CD14-positive monocyte (primary cell): ENCODE measurements around the gene ACTL8. TPM values are rescaled to one million over a fixed set of nuclear protein-coding genes. Genes with fewer than 3 reads are reported as not detected.

Source experiments
- DNase-seq, 3 donors: peaks; one replicate each; pipeline ENCODE4 v3.0.0-alpha.2; 2011 to 2022
- H2AFZ ChIP-seq: 2 replicates; pipeline ENCODE4 v1.6.0; 2012; ENCODE audit warnings: mild to moderate bottlenecking, low read depth, low read length, inconsistent platforms; ENCODE audit not compliant: insufficient read depth, poor library complexity, severe bottlenecking
- H3K27ac ChIP-seq, 2 donors: 1 replicate in 1 of 2; 2 replicates in 1 of 2; pipeline ENCODE4 v1.5.1; 2012 to 2013; ENCODE audit warnings: low read length in 2 of 2, control low read depth in 1 of 2, inconsistent platforms in 1 of 2, low read depth in 1 of 2, mild to moderate bottlenecking in 1 of 2
- H3K27me3 ChIP-seq, 2 donors: one replicate each; pipeline versions ENCODE4 v1.6.0 to v1.6.1; 2011 to 2013; ENCODE audit warnings: low read length in 2 of 2; ENCODE audit not compliant: control insufficient read depth in 2 of 2, insufficient read depth in 2 of 2
- H3K36me3 ChIP-seq, 2 donors: replicated peaks in 1 of 2; 1 replicate in 1 of 2; 2 replicates in 1 of 2; pipeline versions ENCODE4 v1.5.1 to v1.6.1; 2012 to 2013; ENCODE audit warnings: low read length in 2 of 2, control low read depth in 1 of 2, inconsistent platforms in 1 of 2, mild to moderate bottlenecking in 1 of 2; ENCODE audit not compliant: insufficient read depth in 2 of 2, control insufficient read depth in 1 of 2
- H3K4me1 ChIP-seq, 2 donors: 1 replicate in 1 of 2; 2 replicates in 1 of 2; pipeline versions ENCODE4 v1.5.1 to v1.6.1; 2012 to 2013; ENCODE audit warnings: low read length in 2 of 2, control low read depth in 1 of 2, inconsistent platforms in 1 of 2, mild to moderate bottlenecking in 1 of 2, moderate library complexity in 1 of 2; ENCODE audit not compliant: insufficient read depth in 2 of 2, control insufficient read depth in 1 of 2
- H3K4me2 ChIP-seq: replicated peaks from 2 replicates; pipeline ENCODE3; 2012; ENCODE audit warnings: low read length, moderate library complexity, mild to moderate bottlenecking; ENCODE audit not compliant: poor library complexity, severe bottlenecking; ENCODE audit errors: extremely low read depth
- H3K4me3 ChIP-seq, 3 experiments: fragments of 200-600 bp in 1 of 3; sonication (generic) in 1 of 3; replicated peaks in 1 of 3; 1 replicate in 2 of 3; 2 replicates in 1 of 3; pipeline ENCODE4 v1.5.1; 2011 to 2013; ENCODE audit warnings: low read length in 3 of 3, mild to moderate bottlenecking in 3 of 3, control low read depth in 2 of 3, low read depth in 2 of 3, inconsistent platforms in 1 of 3, moderate library complexity in 1 of 3
- H3K79me2 ChIP-seq: 2 replicates; pipeline ENCODE4 v1.6.0; 2012; ENCODE audit warnings: mild to moderate bottlenecking, control low read depth, inconsistent platforms, low read length, moderate library complexity; ENCODE audit not compliant: insufficient read depth
- H3K9ac ChIP-seq: 2 replicates; pipeline ENCODE4 v1.6.0; 2017; ENCODE audit warnings: low read length, mild to moderate bottlenecking; ENCODE audit not compliant: insufficient read depth, poor library complexity, severe bottlenecking
- H3K9me3 ChIP-seq, 2 donors: replicated peaks in 1 of 2; 1 replicate in 1 of 2; 2 replicates in 1 of 2; pipeline versions ENCODE4 v1.5.1 to v1.6.1; 2012 to 2013; ENCODE audit warnings: low read length in 2 of 2, control low read depth in 1 of 2; ENCODE audit not compliant: control insufficient read depth in 1 of 2, insufficient read depth in 1 of 2
- H4K20me1 ChIP-seq: 2 replicates; pipeline ENCODE4 v1.6.0; 2012; ENCODE audit warnings: mild to moderate bottlenecking, low read length, control low read depth, moderate library complexity; ENCODE audit not compliant: insufficient read depth
- H3K27ac Mint-ChIP-seq, 7 donors: one replicate each; pipeline ENCODE4 v1.8.0; 2020; ENCODE audit warnings: mild to moderate bottlenecking in 7 of 7, mixed read lengths in 7 of 7, moderate library complexity in 6 of 7, inconsistent platforms in 2 of 7
- H3K27me3 Mint-ChIP-seq, 3 donors: one replicate each; pipeline ENCODE4 v1.8.0; 2021 to 2022; ENCODE audit warnings: low read depth in 3 of 3, mild to moderate bottlenecking in 3 of 3, mixed read lengths in 3 of 3, moderate library complexity in 3 of 3, inconsistent platforms in 1 of 3
- H3K36me3 Mint-ChIP-seq, 2 donors: one replicate each; pipeline ENCODE4 v1.8.0; 2020; ENCODE audit warnings: mixed read lengths in 2 of 2, inconsistent platforms in 1 of 2, mild to moderate bottlenecking in 1 of 2
- H3K4me1 Mint-ChIP-seq: one replicate; pipeline ENCODE4 v1.8.0; 2020; ENCODE audit warnings: mild to moderate bottlenecking, mixed read lengths
- H3K4me3 Mint-ChIP-seq, 2 donors: one replicate each; pipeline ENCODE4 v1.8.0; 2020; ENCODE audit warnings: mild to moderate bottlenecking in 2 of 2, mixed read lengths in 2 of 2, moderate library complexity in 1 of 2
- H3K9me3 Mint-ChIP-seq, 7 donors: one replicate each; pipeline ENCODE4 v1.8.0; 2020 to 2022; ENCODE audit warnings: mixed read lengths in 7 of 7, mild to moderate bottlenecking in 6 of 7, moderate library complexity in 6 of 7, inconsistent platforms in 2 of 7
- CTCF ChIP-seq: fragments of 200-600 bp; IDR thresholded peaks from one replicate; pipeline ENCODE4 v1.8.0; 2022; ENCODE audit warnings: antibody characterized with exemption, mild to moderate bottlenecking
- WGBS: methylation state at CpG from one replicate; pipeline ENCODE4 v1.1.5; 2013; ENCODE audit warnings: missing lambda C conversion rate; ENCODE audit not compliant: insufficient coverage; 5-methylcytosine and 5-hydroxymethylcytosine counted together
- intact Hi-C, 2 donors: fragments of 100-400 bp; cut with micrococcal nuclease; formaldehyde crosslinking; loops; one replicate each; pipeline versions ENCODE4 v1.15.0 to v1.15.1; 2023
- polyA plus RNA-seq, 3 donors: library from polyadenylated mRNA; depleted of rRNA in 1 of 3; unstranded in 2 of 3; stranded (reverse) in 1 of 3; fragments of 300-500 nt in 2 of 3; fragments of >200 nt in 1 of 3; fragmentation: Illumina TruSeq in 2 of 3; gene quantifications; 1 replicate in 2 of 3; 2 replicates in 1 of 3; pipeline ENCODE4 v1.2.3, GENCODE V29; 2012 to 2021

Gene ACTL8
- polyA plus RNA-seq, 3 donors, result not detected

GRCh38 chr1:17831597-17831996 is 76.5 kb downstream of the ACTL8 start:
- Histone ChIP-seq H3K36me3 (no peaks in the 10 kb centered on the region), H3K27ac (no peak overlapping the region), H3K27me3 (peaks cover 0 to 3% of the 10 kb centered on the region in 2 donors), H2AFZ (no peak overlapping the region), H3K9me3 (no peaks in the 10 kb centered on the region), H4K20me1 (no peaks in the 10 kb centered on the region), H3K79me2 (no peaks in the 10 kb centered on the region), H3K9ac (no peak overlapping the region), H3K4me1 (no peaks in the 10 kb centered on the region), H3K4me2 (no peak overlapping the region), H3K4me3 (no peak overlapping the region)
- DNase-seq, result no peak
- Mint-ChIP-seq H3K4me1 (no peaks in the 10 kb centered on the region), H3K27ac (no peak overlapping the region), H3K27me3 (peaks cover 11 to 23% (median 15%) of the 10 kb centered on the region in 3 donors), H3K36me3 (no peaks in the 10 kb centered on the region), H3K9me3 (no peaks in the 10 kb centered on the region), H3K4me3 (no peak overlapping the region)
- TF ChIP-seq CTCF, result no peak
- intact Hi-C loops, result no loop called here
- WGBS, result 50% methylated on average over 5 of the region's 7 CpGs

GRCh38 chr1:17833661-17834501 is 78.7 kb downstream of the ACTL8 start:
- H3K27me3 Mint-ChIP-seq, result peaks cover 9 to 19% (median 15%) of the 10 kb centered on the region in 3 donors
- no peak overlapping the region for H3K27ac ChIP-seq
- H2AFZ ChIP-seq, result no peak overlapping the region
- no peaks in the 10 kb centered on the region for H3K36me3 Mint-ChIP-seq
- no peak overlapping the region for H3K4me2 ChIP-seq
- no peaks in the 10 kb centered on the region for H3K4me1 ChIP-seq
- H3K9me3 Mint-ChIP-seq, result no peaks in the 10 kb centered on the region
- no peaks in the 10 kb centered on the region for H4K20me1 ChIP-seq
- intact Hi-C loops, result no loop called here
- no peaks in the 10 kb centered on the region for H3K79me2 ChIP-seq
- no peaks in the 10 kb centered on the region for H3K4me1 Mint-ChIP-seq
- no peaks in the 10 kb centered on the region for H3K36me3 ChIP-seq
- H3K27me3 ChIP-seq, result peaks cover 0 to 3% of the 10 kb centered on the region in 2 donors
- H3K9me3 ChIP-seq, result no peaks in the 10 kb centered on the region
- no peak overlapping the region for H3K4me3 ChIP-seq
- H3K9ac ChIP-seq, result no peak overlapping the region
- DNase-seq, result no peak
- no peak overlapping the region for H3K4me3 Mint-ChIP-seq
- no peak overlapping the region for H3K27ac Mint-ChIP-seq
- no peak for TF ChIP-seq CTCF
- WGBS, result 86% methylated on average over 9 of the region's 15 CpGs
